Measurements from ENCODE around the gene YTHDF1.

YTHDF1 gene

DNA sequence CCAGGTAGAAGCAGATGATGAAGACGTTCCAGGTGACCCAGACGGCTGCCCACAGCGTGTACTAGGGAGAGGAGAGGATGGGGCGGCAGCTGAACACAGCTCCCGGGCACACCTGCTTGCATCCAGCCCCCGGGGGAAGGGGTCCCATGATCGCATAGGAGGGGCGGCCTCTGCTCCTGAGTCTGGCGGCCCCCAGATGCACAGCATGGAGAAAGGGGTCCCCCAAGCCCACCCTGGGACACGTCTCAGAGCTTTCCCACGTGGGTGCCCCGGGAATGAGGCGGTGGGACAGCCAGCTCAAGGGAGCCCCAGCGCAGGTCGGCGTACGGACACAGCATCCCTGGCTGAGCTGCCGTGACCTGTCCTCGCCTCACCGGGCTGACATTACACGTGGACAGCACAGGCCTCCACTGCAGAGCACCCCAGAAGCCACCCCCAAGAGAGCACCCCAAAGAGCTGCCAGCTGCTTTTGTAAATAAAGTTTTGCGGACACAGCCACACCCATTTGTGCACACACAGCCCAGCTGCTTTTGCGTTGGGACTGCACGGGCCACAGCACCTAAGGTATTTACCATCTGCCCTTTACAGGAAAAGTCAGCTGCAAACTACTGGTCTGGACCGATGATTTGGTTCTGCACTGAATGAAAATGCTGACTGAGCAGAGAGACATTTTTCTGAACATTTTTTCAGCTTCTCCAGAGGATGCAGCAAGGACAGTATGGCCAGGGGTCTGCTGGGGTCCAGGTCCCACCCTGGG, 33.1 kb upstream of the YTHDF1 start:
- DNase-seq (ENCODE audit: low read depth), result no peak

DNA sequence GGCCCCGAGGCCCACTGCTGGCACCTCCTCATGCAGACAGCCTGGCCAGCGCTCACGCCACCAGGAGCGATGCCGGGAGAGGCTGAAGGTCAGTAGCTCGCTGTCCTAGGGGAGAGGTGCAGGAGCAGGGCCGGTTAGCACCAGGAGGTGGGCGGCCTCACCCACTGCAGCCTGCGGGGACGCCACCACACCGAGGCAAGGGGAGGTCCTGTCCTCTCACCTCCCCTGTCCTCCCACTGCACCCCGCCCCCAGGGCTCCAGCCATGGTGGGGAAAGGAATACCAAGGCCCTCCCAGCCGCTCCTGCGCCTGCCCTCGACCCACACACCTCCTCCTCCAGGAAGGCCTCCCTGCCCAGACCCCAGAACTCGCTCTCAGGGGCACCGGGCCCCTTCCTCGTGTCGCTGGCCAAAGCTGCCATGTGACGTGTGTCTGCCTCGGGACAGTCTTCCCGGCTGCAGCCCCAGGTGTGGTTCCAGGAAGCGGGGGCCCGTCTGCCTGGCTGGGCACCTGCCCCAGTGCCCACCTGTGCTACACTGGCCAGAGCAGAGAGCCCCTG, 31.8 kb upstream of the YTHDF1 start:
- no peak for DNase-seq (ENCODE audit: low read depth)

DNA sequence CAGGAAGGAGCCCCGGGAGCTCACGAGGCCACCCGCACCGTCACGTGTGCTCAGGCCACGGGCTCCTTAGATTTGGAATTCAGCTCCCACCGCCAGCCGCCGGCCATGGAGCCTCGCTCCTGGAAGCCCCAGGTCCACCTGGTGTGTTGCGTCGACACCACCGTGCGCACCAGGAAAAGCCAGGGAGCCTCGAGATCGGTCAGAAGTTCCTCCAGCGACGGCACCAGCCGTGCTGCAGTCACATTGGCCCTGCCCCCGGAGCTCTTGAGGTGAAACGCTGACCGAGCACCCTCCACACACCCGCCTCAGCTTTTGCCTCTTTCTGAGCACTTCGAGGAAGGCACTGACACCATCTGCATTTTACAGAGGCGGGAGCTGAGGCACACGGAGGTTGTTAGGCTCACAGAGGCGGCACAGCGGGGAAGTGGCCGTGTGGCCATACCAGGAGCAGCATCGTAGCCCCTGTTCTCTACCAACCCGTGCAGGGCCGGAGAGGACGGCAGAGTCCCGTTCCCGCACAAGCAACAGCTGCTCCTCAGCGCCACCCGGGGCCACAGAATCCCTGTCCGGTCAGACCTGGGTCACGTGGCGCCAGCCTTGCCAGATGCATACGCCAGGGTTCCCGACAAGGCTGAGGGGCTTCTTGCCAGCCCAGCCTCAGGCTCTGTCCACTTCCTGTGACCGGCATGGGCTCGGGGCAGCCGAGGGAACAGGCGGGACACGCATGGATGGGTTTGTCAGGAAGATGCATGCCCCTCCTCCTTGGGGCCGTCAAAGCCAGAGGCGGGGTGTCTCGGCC, 30.8 kb upstream of the YTHDF1 start:
- no peak for DNase-seq (ENCODE audit: low read depth)

DNA sequence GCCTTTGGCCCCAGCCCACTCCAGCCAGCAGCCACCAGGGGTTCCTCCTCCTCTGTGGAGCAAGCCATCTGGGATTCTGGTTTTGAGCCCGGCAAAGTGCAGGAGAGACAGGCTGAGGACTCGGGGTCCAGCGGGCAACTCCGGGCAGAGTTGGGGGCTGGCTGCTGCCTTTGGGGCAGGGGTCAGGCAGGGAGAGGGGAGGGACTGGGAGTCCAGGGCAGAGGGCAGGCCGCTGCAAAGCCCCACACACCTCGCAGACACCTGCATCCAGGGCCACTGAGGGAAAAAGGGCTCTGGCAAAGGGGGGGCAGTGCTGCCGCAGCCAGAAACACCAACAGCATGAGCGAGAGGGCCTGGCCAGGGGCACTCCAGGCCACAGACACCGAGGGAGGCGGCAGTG, 28.5 kb upstream of the YTHDF1 start:
- DNase-seq (ENCODE audit: low read depth), result no peak

DNA sequence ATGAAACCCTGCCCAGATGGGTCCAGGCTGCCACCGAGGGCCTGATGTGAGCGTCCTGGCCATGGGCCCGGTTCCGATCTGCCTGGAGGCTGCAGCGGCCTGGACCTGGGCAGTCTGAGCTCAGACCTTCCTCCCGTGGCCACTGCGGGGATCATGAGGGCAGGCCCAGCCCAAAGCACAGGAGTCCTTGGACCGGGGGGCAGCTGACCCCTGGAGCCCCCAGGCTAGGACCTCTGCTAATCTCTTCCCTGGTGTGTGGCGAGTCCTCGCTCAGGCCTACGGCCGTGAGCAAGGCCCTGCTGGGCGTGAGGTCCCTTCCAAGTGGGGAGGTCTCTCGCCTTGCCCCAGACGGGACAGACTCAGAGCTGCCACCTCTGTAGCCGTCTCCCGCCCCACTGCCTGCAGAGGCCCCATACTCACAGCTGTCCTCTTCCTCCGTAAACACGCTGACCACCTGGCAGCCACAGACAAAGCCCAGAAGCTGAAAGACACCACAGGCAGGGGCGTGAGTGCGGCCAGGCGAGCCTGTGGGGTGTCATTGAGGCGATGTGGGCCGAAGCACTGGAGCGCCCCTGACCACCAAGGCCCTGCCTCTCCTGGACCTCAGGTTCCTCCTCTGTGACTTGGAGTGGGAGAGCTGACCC, 27.8 kb upstream of the YTHDF1 start:
- DNase-seq (ENCODE audit: low read depth), result no peak

DNA sequence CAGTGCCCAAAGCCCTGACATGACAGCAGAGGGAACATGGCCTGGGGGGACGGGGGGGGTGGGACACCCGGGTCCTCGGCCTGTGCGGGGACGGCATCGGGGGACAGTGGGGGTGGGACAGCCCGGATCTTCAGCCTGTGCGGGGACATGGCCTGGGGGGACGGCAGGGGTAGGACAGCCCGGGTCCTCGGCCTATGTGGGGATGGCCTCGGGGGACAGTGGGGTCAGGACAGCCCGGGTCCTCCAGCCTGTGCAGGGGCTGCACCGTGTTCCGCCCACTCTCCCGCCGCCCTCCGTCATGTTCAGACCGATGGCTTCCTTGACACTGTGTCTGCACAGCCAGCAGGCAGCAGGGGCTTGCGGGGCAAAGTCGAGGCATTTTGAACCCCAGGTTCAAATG, 26.8 kb upstream of the YTHDF1 start:
- DNase-seq (ENCODE audit: low read depth), result no peak

DNA sequence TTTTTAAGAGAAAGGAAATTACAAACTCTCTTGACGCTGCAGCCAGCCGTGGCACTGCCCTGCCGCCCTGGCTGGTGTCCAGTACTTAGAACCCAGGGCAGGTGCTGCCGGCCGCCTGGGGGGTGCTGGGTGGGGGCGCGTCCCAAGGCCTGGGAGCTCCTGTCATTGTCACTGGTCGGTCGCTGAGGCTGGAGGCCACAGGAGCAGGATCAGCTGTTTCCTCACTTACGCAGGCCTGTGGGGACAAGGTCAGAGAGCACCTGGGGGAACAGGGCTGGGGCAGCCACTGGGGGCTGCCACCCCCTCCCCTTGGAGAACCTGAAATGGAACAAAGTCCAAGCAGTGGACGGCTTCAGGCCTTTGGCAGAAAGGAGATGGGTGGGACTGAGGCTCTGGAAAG, 25.3 kb upstream of the YTHDF1 start:
- no peak for DNase-seq (ENCODE audit: low read depth)

DNA sequence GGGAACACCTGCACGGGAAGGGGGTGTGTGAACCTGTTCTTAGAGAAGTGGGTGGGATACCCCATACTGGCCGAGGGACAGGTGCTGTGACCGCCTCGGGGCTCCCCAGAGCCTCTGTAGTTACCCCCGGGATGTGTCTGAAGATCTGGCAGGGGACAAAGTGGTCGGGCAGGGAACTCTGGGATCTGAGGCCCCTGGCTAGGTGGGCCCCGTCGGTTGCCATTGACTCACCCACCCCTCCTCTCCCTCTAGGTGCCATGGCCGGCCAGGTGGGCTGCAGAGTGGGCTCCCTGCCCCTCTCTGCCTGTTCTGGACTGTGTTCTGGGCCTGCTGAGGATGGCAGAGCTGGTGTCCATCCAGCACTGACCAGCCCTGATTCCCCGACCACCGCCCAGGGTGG, 24.1 kb upstream of the YTHDF1 start:
- no peak for DNase-seq (ENCODE audit: low read depth)

DNA sequence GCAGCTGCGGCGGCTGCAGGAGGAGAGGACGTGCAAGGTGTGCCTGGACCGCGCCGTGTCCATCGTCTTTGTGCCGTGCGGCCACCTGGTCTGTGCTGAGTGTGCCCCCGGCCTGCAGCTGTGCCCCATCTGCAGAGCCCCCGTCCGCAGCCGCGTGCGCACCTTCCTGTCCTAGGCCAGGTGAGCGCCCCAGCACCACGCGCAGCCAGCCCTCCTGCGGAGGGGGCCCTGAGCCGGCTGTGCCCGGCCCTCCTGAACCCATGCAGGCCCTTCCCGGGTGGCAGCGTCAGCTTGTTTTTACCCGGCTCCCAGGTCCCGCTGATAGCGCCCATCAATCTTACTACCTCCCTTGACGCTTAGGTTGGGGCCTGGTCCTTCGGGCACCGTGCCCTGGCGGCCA, 23.5 kb upstream of the YTHDF1 start:
- DNase-seq (ENCODE audit: low read depth), result no peak

DNA sequence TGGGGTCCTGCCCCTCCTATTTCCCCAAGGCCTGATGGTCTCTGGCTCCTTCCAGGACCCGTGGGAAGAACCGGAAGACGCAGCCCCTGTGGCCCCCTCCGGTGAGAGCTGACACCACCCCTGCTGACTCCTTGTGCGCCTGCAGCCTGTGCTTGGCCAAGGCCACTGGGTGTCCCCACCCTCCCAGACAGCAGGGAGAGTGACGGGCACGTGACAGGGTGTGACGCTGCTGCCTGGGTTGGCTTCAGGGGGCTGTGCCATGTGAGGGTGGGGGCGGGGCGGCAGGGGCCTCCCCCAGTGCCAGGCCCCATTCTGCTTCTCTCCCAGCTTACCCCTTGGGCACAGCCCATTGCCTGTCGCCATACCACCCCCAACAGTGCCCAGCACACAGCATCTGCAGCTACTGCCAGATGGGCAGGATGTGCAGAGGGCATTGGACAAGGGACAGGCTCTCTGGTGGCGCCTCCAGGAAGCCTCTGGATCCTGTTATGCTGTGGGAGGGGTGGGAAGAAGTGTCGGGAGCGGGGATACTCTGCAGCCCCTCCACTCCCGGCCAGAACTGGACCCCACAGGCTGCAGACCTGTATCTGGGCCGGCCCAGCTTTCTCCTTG, 22.7 kb upstream of the YTHDF1 start:
- no peak for DNase-seq (ENCODE audit: low read depth)

DNA sequence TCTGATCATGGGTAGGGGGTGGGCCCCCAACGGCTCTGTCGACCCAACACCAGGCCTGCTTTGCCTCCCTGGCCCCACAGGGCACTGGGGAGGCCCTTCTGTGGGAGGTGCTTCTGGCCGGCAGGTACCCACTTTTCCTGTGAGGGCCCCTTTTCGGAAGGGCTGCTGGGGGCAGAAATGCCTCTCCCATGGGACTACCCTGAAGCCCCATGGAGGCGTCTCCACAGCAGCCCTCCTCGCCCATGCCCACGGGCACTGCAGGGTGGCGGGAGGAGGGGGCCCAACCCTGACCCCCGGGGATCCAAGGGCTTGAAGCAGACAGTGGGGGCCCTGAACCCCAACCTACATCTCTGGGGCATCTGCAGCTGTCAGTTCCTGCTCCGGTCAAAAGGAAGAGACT, 22.1 kb upstream of the YTHDF1 start:
- DNase-seq (ENCODE audit: low read depth), result no peak

DNA sequence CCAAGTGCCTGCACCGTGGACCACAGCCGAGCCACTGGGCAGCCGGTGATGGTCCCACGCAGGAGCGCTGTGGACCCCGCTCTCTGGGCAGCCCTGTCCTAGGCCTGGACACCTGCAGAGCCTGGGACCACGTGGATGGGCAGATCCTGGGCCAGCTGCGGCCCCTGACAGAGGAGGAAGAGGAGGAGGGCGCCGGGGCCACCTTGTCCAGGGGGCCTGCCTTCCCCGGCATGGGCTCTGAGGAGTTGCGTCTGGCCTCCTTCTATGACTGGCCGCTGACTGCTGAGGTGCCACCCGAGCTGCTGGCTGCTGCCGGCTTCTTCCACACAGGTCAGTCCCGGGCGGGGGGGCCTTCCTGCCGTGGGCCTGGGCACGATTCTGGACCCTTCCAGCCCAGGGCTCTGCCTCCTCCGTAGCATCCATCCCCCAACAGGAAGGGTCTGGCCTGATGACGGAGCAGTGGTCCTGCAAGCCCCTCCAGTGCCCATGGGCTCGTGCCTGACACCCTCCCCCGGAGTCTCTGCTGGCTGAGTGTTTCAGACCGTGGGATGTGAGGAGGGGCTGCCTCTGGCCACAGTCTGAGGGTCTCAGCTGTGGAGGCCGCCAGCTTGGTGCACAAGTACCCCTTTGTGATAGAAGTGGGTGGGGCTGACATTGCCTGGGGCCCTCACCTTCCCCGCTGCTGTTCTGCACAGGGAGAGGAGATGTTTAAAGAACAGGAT, 20.3 kb upstream of the YTHDF1 start:
- no peak for DNase-seq (ENCODE audit: low read depth)

DNA sequence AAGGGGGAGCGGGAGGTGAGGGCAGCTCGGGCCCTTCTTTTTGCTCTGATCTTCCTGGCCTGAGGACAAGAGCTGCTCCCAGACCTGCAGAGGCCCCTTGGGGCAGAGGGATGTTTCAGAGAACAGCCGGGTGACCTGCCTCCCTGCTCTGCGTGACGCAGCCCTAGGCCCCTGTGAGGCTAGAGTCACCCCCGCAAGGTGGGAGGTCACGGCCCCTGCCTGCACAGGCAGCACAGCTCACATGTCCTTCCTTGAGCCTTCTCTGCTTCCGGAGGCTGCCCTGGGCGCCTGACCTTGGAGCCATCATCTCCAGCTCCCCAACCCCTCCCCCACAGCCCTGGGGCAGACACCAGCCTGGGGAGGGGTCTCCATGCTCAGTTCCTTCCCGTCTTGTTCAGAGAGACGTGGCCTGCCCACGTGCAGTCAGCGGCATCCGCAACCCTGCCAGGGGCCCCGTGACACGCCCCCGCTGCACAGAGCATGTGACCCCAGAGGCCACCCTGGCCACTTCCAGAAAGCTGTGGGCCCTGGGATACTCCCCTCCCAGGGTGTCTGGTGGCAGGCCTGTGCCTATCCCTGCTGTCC, 19.6 kb upstream of the YTHDF1 start, which contains the start of gene BIRC7:
Gene BIRC7 (plus strand): TSS at position 507 of the 585 bp plus-strand sequence. CDS start 192 bp downstream, outside the sequence.
- no peak for DNase-seq (ENCODE audit: low read depth)

DNA sequence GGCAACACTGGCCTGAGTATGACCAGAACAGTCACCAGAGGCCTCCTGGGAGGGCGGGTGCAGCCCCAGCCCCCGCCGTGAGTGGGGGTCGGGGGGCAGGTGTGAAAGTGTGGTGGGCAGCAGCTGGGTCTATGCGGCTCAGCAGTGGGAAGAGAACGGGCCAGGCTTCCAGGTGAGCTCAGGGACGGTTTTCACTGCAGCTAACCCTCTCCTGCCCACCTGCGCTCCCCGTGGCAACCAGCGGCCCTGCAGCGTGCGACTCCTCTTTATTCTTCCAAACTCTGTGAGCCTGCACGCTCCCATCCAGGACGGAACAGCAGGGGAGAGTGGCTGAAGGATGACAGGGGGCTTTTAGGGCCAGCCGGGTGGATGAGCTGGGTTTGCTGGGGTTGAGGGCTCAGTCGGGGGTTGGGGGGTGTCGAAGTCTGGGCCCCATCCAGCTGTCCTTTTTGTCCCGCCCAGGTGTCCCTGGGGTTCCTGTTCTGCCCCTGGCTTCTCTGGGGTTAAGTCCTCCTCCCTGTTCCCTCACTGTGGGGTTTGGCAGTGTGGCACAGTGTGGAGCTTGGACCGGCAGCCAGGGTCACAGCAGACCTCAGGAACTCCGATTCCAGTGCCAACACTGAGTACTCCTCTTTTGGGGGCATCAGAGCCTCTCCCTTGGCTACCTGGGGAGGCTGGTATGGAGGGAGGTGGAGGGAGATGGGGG, 18.9 kb upstream of the YTHDF1 start:
- DNase-seq (ENCODE audit: low read depth), result no peak

DNA sequence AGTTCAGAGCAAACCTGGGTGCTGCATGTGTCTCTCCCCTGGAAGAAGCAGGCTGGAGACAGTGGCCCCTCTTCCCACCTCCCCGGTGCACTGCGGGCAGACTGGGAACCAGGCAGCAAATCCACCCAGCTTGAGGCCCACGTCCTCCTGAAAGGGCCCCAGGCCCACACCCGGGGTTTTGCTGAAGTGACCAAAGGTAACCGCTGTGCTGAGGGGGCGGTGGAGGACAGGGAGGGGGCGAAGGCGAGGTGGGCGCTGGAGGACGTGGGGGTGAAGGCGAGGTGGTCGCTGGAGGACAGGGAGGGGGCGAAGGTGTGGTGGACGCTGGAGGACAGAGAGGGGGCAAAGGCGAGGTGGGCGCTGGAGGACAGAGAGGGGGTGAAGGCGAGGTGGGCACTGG, 18.0 kb upstream of the YTHDF1 start:
- DNase-seq (ENCODE audit: low read depth), result no peak

DNA sequence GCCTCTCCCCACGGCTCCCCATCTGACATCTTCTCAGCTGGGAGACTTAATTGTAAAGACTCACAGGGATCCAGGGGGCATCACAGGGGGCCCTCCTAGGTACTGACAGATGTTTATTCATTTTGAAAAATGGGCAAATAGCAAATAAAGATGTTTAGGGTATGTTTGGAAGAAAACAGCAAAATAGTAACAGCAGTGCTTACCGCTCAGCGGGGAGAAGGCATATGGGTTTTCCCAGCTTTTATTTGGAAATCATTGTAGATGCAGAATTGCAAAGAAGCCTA, 17.1 kb upstream of the YTHDF1 start:
- DNase-seq (ENCODE audit: low read depth), result no peak

DNA sequence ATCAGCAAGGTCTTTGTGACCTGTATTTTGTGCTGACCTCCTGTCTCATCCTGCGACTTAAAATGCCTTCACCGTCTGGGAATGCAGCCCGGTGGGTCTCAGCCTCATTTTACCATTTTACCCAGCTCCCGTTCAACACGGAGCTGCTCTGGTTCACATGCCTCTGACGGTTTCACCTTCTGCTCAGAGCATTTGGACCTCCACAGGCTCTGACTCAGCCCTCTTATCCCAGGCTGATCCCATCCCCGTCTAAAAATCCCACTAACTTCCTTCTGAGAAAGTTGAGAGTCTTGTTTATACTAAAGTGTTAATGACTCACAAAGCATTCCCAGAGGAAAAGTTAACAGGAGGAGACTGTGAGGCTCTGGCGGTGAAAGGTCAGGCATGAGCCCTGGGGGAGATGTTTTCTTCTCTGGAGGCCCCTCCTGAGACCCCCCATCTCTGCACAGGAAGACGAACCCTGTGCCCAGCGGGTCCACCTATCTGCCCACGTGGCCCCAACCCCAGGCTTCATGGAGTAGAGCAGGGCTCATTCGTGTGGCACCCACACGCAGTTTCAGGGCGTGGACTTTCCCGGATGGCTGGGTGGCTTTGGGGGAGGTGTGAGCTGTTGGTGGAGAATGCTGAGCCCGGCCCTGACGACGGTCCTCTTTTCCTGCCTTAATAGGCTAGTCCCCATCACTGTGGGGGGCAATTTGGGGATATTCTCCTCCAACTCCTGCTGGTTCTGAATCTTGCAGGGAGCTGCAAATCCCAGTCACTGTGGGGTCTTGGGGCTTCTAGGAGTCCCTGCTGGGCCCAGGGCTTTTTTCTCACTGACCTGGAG, 16.5 kb upstream of the YTHDF1 start:
- no peak for DNase-seq (ENCODE audit: low read depth)

DNA sequence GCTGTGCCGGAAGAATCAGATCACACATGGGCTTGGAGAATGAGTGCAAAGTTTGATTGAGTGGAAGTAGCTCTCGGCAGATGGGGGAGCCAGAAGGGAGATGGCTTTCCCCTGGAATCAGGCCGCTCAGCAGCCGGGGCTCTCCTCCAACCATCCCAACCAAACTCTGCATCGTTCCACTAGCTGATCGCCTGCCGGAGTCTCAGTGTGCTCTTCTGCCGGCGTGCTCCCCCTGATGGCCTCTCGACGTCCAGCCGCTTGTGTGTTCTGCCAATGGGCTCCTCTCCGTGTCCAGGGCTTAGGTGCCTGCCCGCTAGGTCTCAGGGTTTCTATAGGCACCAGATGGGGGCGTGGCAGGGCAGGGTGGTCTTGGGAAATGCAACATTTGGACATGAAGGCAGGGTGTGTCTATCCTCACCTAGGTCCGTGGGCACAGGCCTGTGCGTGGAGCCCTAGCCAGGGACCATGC, 14.9 kb upstream of the YTHDF1 start:
- DNase-seq (ENCODE audit: low read depth), result no peak

DNA sequence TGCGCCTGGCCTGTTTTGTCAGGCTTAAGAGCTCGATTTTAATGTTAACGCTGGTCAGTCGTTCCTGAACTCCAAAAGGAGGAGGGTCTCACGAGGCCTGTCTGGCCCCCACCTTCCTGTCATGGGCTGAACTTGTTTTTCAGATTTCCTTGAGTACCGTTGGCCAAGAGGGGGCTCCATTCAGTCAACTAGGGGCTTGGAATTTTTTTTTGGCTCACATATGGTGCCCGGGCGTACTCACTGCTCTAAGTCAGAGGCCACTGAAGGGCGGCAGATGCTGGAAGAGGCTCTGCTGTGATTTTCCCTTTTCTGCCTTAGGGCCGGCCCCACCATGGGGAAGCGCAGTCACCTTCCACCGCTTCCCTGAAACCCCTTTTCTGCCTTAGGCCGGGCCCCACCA, 12.9 kb upstream of the YTHDF1 start:
- DNase-seq (ENCODE audit: low read depth), result no peak

DNA sequence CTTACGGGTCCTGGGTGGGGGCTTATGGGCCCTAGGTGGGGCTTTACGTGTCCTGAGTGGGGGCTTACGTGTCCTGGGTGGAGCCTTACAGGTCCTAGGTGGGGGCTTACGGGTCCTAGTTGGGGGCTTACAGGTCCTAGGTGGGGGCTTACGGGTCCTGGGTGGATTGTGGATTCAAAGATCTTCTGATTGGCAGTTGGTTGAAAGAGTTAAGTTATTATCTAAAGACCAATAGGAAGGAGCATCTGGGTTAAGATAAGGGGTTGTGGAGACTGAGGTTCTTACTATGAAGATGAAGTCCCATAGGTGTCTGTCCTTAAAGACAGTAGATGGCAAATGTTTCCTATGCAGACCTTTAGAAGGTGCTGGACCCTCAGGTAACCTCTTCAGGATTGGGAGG, 11.3 kb upstream of the YTHDF1 start:
- DNase-seq (ENCODE audit: low read depth), result no peak
